K562 (cell line): ENCODE data around the gene TBC1D16. TPM values are rescaled to one million over a fixed set of nuclear protein-coding genes. Genes with fewer than 3 reads are reported as not detected.

Experiments
- BHLHE40 ChIP-seq: IDR thresholded peaks from 2 replicates; pipeline ENCODE4 v1.6.1; 2011; ENCODE audit warnings: low read length, improper control_type of control experiment
- EP400 ChIP-seq: fragments of 450-650 bp; IDR thresholded peaks from 2 replicates; pipeline ENCODE4 v1.6.1; 2017; ENCODE audit warnings: antibody characterized with exemption, mild to moderate bottlenecking, moderate library complexity
- MGA ChIP-seq: fragments of 450-650 bp; IDR thresholded peaks from 2 replicates; pipeline ENCODE4 v1.6.1; 2016; ENCODE audit warnings: mild to moderate bottlenecking, moderate library complexity
- SREBF1 ChIP-seq: fragments of 150-350 bp; IDR thresholded peaks from 2 replicates; pipeline ENCODE4 v1.6.1; 2014; ENCODE audit warnings: antibody characterized with exemption, low read depth, low read length, borderline replicate concordance
- TFE3 ChIP-seq: fragments of 450-650 bp; formaldehyde crosslinking; IDR thresholded peaks from 2 replicates; pipeline ENCODE4 v1.4.0; 2020; ENCODE audit warnings: mild to moderate bottlenecking, mixed read lengths
- THAP12 ChIP-seq: fragments of 250-450 bp; sonication (Bioruptor Pico); IDR thresholded peaks from 2 replicates; pipeline ENCODE4 v1.9.0; 2021; ENCODE audit warnings: mild to moderate bottlenecking, inconsistent platforms
- ZNF12 ChIP-seq: sonication (generic); formaldehyde crosslinking; IDR thresholded peaks from 2 replicates; pipeline ENCODE4 v1.4.0; 2020; ENCODE audit warnings: mild to moderate bottlenecking, missing genetic modification reagents
- polyA plus RNA-seq, 8 experiments: library from polyadenylated mRNA; depleted of rRNA in 4 of 8; stranded (reverse) in 5 of 8; unstranded in 3 of 8; fragments of >200 nt; fragmentation: Nextera tagmentation in 2 of 8; fragmentation: Illumina TruSeq in 1 of 8; extraction: Ambion mirVana in 2 of 8; extraction: Trizol in 1 of 8; gene quantifications; 2 replicates each; pipeline versions ENCODE4 v1.2.1 to v1.2.3, GENCODE V29; 2011 to 2014; ENCODE audit warnings: inconsistent platforms in 1 of 8, missing spikeins in 1 of 8
- total RNA-seq, 7 experiments: library from RNA; depleted of rRNA in 6 of 7; stranded (reverse); fragments of >200 nt in 6 of 7; fragmentation: Illumina TruSeq in 2 of 7; extraction: Trizol in 2 of 7; gene quantifications; 2 replicates each; pipeline versions ENCODE4 v1.2.1 to v1.2.3, GENCODE V29; 2011 to 2021; ENCODE audit warnings: low replicate concordance in 1 of 7

Gene TBC1D16
- total and polyA plus RNA-seq, 9 of the 15 experiments (the other 6 are each of a cell fraction or from before 2014, with no cell fraction given), result 0.01 to 0.20 (median 0.03) TPM; not detected in 1

GRCh38 chr17:79911430-79912399 lies 124.0 kb downstream of the TBC1D16 start (continued):
- TF ChIP-seq MGA (no peak), THAP12 (CRISPR knock-in tag) (no peak), ZNF12 (no peak), SREBF1 (no peak), TFE3 (CRISPR knock-in tag) (no peak), EP400 (no peak), BHLHE40 (no peak)
